Amniotic epithelial cell (primary cell): ENCODE results near the gene SYK.

Experiments used
- DNase-seq: peaks from one replicate; pipeline ENCODE4 v3.0.0-alpha.2; 2010; ENCODE audit warnings: low read depth

Gene SYK

DNA sequence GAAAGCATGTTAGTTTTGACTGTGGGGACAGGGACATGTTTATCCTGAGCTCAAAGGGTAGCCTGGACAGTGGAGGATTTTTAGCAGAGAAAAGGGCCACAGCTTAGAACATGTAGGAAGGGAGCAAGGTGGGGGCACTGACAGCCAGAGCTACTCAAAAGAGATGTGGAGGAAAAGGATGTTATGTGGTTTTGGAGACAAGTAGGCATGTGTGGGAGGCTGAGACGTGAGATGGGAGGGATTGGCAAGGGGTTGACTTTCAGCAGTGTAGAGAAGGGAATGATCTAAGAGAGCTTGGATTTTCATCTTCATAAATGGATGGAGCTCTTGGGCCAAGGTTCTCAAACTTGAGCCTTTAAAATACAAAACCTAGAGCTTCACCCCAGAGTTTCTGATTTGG lies 24.0 kb downstream of the SYK start:
- DNase-seq: no peak

DNA sequence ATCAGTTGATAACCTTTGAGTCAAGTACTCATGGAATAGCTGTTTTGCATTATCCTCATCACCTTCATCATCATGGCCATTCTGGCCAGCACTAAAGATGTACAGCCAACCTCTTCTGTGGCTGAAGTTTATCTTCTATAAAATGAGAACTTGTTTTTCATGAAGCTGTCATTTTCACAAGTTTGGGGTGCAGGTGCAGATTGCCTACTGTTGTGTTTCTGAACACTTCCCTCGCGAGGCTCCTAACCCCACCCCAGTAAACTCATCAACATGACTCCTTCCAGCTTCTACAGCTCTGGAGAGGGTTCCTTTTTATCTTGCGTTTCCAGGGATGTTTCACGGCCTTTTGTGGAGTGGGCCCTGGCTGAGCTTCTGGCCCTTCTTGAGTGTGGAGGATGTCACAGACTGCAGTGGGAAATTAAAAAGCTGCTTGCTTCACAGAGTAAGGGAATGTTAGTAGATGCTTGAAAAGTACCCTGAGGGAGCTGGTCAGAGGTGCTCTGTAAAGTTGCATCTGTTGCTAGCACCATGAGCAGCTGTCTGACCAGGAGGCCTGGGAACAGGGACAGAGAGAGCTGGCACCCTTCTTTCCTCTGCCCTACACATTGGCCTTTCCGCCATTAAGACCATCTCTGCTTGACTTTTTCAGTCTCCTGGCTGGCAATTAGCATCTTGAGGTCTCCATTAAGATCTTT lies 24.9 kb downstream of the SYK start:
- DNase-seq: no peak

DNA sequence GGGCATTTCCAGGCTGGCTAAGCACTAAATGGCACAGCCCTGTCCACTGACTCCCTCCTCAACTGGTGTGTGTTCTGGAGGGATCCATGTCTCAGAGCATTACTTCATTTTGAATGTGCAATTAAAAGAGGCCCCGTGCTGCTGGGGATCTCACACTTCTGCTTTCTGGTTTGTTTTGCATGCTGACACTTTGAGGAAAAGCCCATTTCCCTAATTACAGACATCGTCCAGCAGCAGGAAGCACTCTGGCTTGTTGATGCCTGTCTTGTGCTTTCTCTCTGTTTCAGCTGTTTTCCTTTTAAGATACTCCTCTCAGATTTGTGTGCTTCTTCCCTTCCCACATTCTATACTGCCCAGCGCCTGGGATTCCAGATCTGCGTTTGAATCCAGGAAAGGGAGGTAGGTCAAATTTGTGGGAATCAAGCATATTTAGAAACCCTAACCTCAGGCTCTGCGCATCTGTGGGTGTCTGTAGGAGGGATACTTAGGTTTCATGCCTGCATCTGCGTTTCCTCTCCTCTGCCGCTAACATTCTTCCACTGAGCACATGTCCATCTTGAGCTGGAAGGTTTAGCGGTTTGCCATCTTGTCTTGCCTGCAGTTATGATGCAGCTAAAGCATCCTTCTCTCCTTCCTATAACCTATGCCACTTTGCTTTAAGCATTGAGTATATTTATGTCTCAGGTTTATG lies 25.7 kb downstream of the SYK start:
- no peak for DNase-seq

DNA sequence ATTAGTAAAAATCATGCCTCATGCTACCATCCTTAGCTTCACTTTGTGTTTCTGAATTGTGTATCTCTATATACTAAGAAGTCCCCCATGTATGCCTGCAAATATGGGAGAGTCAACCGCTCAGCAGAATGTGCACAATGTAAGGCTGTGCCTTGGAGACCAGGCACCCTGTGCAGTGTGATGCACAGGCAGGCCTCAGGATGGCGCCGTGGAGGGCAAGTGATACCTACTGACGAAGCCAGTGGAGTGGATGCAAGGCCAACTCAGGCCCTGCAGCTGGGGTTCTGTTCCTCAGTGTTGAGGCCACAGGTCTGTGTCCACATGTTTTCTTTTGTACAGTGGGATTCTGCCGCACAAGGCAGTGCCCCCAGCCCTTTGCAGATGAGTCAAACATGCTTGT lies 28.4 kb downstream of the SYK start:
- no peak for DNase-seq

DNA sequence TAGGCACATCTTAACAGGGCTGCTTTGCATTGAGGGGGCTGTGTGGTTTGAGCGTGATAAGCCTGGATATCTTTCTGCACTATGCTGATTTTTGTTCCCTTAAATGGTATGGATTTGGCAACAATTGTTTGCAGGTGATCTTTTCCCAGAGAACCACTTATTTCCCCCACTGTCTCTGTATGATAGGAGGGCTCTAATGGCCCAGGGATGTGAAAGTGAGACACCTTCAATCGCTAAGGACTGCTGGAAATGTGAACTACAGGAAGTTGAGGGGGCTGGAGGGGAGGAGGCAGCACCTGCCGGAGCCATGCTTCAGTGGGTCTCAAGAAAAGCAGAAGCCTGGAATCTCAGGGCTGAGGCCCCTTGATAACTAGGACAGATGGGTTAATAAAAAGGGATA lies 29.4 kb downstream of the SYK start:
- no peak for DNase-seq

DNA sequence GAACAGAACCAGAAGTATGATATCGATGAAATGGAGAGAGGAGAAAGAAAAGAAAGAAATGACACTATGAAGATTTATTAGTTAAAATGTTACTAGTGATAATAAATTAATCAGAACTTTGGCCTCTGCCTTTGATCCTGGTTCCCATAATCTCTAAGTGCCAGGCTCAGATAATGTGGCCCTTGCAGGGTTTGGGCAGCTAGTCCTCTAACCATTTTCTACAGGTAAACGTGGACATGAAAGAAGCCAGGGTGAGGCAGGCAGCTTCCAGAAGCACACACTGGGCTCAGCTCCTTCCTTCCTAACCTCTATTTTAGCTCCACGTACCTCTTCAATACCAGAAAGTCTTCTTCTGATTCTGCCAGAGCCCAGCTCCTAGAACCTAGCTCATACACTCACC lies 30.6 kb downstream of the SYK start:
- no peak for DNase-seq

DNA sequence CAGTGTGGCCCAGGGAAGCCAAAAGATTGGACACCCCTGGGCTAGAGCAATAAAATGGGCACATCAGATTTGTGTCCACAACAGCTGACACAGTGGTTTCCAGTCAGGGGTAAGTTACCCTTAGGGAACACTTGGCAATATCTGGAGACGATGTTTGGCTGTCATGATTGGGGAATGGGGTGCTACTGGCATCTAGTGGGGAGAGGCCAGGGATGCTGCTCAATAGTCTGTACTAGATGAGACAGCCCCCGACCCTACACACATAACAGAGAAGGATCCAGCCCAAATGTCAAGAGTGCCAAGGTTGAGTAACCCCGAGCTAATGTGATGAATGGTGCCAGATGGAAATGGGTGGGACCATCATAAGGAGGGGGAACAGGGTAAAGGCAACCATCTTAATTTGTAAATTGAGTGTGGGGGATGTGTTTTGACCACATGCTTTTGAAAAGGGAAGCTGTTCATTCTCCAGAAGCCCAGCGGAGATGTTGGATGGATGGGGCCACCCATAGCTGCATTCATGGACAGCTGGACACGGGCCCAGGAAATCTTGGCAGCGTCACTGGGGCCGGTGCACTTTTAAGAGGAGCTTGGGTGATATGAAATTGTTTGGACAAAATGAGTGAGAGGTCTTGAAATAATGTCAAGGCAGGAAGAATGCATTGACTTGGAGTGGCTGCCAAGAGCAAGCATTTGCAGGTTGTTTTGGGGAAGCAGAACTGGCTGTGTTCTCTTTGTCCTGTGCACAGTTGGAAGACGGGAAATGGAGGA lies 33.4 kb downstream of the SYK start:
- DNase-seq: no peak

DNA sequence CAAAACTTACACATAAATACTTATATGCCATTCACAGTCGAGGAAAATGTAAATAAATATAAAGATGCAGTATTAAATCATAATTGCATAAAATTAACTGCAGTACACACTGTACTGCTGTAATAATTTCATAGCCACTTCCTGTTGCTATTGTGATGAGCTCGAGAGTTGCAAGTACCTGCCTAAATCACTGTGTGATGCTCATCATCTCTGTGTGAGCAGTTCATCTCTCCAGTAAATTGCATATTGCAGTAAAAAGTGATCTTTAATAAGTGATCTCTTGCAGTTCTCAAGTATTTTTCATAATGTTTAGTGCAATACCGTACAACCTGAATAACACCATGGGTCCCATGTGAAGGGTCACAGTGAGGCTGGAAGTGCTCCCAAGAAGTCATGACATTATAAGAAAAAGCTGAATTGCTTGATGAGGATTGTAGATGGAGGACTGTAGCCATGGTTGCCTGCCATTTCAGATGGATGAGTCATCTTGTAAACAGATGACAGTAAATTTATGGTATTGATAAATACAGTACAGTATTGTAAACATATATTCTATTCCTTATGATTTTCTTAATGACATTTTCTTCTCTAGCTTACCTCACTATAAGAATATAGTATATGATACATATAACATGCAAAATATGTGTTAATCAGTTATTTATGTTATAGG lies 34.9 kb downstream of the SYK start:
- DNase-seq: no peak

DNA sequence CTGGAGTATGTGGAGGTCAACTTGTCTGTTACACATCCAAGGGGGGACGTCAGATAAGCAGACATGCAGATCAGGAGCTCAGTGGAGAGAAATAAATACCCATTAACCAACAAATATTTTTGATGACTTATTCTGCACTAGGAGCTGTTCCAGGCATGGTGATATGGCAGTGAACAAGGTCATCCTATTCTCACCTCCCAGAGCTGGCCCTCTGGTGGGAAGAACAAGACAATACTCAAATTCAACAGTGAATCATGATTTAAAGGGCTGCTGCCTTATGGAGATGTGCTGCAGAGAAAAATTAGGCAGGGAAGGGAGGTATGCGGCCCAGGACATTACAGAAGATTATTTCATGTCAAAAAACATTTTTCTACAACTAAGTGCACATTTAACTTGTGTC lies 36.5 kb downstream of the SYK start:
- no peak for DNase-seq

DNA sequence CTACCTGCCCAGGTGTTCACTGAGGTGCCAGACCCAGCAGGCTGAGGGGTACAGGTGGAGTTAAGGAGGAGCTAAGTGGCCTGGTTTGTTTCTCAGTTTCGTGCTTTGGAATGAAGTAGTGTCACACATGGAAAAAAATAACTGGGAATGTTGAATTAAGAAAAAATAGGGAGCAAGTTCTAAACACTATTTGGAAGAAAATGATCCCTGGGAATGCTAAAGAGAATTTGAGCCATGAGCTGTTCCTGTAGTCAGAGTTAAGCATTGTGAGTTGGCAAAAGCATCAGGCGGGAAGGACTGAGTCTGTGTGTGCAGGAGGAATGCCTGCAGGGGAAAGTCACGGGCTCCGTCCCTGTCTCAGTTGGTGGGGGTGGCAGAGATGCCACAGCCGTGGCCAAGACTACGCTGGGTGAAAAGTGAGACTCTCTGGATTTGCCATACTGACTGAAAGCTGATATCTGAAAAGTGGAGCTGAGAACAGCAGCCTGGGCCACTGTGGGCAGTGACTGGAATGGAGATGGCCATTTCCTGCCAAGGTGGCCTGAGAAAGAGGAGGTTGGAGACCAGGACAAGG lies 37.0 kb downstream of the SYK start:
- DNase-seq: no peak

DNA sequence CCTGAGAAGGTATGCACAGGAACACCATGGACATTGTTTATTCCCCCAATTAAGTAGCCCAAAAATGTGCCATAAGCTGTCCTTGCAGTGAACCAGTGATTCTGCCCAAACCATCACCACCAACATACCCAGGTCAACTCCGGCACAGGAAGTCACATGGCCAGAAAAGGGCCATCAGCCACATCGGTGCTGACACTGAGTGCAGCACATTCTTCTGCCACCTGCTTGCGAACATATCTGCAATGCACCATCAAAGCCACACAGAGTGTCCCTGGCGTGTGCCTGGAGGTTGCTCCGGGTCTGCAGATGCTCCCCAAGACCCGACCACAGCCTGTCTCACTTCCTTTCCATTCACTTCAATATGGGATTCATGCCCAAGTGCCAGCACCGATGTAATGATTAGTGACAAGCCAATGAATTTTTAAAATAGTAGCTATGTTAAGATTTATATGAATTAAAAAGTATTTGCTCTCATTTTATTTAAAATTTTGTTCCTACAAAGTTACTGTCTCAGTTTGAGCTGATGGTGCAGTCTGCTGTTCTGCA lies 37.6 kb downstream of the SYK start:
- no peak for DNase-seq

DNA sequence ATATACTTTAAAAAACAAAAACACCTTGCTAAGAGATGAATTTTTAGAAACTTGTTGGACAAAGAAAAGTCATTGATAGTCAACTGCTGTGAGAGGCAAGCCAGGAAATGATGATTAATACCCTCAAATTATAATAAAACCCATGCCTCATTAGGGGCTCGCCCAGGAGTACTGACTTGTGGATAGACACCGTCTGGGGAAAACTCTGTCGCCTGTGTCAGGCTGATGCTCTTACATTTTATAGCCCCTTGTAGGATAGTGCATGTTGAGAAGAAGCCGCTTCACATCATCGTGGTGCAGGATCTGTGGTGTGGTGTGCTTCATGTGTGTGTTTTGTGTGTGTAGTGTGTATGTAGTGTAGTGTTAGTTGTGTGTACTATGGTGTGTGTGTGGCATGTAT lies 39.1 kb downstream of the SYK start:
- no peak for DNase-seq

DNA sequence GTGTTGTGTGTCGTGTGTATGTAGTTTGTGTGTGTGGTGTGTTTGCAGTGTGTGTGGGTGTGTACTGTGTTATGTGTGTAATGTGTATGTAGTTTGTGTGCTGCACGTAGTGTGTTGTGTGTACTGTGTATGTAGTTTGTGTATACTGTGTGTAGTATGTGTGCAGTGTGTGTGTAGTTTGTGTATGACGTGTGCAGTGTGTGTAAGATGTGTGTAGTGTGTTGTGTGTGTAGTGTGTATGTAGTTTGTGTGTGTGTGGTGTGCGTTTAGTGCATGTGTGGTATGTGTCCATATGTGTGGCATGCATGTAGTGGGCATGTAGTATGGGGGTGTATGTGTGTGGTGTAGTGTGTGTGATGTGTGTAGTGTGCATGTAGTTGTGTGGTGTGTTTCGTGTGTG lies 39.6 kb downstream of the SYK start:
- DNase-seq: no peak

DNA sequence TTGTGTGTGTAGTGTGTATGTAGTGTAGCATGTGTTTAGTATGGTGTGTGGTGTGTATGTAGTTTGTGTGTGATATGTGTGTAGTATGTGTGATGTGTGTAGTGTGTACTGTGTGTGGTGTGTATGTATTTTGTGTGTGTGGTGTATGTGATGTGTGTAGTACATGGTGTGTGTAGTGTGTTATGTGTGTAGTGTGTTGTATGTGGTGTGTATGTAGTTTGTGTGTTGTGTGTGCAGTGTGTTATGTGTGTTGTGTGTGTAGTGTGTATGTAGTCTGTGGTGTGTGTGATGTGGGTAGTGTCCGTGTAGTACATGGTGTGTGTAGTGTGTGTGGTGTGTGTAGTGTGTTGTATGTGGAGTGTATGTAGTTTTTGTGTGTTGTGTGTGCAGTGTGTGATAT lies 40.0 kb downstream of the SYK start:
- DNase-seq: no peak

DNA sequence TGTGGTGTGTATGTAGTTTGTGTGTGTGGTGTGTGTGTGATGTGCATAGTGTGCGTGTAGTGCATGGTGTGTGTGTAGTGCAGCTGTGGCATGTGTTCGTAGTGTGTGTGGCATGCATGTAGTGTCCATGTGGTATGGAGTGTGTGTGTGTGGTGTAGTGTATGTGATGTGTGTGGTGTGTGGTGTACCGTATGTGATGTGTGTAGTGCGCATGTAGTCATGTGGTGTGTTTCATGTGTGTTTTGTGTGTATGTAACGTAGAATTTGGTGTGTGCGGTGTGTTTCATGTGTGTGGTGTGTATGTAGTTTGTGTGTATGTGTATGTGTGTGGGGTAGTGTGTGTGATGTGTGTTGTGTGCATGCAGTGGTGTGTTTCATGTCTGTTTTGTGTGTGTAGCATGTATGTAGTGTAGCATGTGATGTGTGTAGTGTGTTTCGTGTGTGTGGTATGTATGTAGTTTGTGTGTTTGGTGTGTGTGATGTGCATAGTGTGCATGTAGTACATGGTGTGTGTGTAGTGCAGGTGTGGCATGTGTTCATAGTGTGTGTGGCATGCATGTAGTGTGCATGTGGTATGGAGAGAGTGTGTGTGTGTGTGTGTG lies 40.7 kb downstream of the SYK start:
- no peak for DNase-seq

DNA sequence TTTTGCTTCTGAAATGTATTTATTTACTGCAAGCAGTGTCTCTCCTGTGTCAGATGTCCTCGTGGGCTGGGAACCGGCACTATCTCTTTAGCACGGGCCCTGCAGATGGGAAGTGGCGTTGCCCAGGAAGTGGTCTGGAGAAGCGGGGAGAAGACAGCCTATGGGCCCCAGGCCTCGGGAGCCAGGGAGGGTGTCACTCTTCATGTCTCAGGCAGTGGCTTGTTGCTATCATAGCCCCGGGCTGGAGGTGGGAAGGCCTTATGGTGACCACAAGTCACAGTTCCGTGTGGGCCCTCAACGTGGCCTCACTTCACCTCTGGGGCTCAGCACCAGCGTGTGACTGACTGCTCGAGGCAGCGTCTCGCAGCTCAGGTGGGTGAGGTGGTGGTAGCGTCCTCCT lies 41.4 kb downstream of the SYK start:
- DNase-seq: no peak

DNA sequence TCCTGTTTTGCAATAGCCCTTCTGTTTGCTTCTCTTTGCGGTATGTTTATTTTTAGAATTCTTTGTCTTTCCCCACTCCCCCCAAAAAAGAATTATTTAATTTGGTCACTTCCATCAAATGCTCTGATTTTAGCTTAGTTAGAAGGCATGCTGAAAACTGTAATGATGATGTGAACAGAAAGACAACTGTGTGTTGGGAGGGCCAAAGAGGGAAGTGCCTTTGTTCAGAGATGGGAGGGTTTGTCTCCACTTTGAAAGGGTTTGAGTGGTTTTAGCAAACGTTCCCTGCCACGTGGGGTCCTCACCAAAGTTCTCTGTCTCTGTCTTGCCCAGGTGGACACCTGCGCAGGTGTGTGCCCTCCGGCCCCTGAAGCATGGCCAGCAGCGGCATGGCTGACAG lies 41.9 kb downstream of the SYK start:
- DNase-seq: no peak

DNA sequence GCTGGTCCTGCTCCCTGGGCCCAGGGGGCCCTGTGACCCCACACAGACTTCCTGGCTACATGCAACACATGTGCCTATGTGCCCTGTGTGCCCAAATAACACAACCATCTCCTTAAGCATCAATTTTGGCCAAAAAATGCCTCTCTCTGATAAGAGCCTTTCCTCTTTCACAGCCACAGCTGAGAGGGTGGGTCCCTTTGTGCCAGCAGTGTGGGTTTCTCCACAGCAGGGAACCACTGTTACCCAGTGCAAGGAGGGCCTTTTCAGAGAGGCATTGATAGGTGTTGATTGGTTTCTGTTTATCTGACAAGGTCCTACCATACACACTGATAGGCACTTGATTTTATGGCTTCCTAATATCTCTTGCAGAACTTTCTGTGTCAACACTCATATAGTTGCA lies 42.7 kb downstream of the SYK start:
- DNase-seq: no peak

DNA sequence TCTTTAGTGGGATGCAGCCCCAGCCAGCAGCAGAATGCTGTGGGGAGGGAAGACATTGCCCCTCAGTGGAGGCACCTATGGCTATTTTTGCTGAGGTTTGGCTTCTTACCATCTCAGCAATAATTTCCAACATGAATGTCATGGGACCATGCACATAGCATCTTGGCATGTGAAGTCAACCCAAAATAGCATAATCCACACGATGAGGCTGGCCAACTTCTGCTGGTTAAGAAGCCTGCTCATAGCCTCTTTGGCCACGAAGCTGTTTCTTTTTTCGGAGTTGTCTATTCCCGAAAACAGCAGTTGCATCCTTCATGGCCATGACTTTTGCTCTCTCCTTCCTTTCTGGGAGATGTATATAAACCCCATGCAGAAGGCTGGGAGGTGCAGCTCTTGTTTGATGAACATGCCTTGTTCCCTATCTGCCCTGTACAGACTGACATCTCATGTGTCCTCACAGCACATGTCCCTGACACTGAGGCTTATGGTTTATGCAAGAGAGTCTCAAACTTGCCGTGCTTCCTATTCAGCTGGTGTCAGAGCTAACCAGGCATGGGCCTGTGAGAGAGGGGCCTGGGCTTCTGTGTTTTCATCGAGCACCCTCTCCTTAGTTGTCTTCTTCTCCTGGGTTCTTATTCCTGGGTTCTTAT lies 45.3 kb downstream of the SYK start:
- DNase-seq: no peak

DNA sequence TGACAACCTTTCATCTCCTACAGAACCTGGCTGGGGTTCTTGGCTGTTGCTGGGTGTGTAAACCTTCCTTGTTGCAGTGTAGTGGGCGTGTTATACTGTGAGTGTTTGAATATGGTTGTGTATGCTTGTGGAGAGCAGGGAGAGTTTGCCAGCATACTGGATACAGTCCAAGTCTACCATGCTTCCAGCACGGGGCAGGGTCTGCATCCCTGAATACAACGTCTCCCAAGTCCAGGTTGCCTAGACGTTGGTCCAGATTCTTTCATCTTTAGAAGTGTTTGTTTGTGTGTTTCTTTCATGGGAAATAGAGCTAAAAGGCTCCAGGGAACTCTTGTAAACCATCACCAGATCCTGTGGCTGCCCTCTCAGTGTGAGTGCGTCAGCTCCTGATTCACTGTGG lies 46.4 kb downstream of the SYK start:
- no peak for DNase-seq

DNA sequence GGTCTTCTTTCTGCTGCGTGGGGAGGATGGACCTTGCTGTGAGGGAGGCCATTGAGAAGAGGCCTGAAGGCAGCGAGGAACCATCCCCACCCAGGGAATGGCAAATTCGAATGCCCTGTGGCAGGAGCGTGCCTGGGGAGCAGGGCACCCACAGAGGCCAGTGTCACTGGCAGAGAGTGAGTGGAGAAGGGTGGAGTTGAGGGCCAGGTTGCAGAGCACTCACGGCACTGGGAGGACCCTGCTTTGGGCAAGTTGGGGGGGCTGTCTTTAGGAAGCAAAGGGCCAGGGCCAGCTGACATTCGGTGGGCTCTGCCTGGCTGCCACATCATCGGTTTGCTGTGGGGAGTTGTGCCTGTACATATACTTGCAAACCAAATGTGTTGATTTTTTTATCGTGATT lies 47.2 kb downstream of the SYK start:
- no peak for DNase-seq
